ENCODE results near the gene E4F1. TPM values are rescaled to one million over a fixed set of nuclear protein-coding genes. Genes with fewer than 3 reads are reported as not detected.

The E4F1 gene
- total RNA-seq, 1 experiment from 2014 or later, result 34.4 TPM

GRCh38 chr16:2236337-2237101 is 13.1 kb downstream of the E4F1 start, which contains the start of gene DNASE1L2 (continued):
- TF ChIP-seq PREB (CRISPR knock-in tag; IDR thresholded peaks at IDR 0.05; ENCODE audit: borderline replicate concordance) (no peak), ZNF416 (CRISPR knock-in tag; IDR thresholded peaks at IDR 0.05) (no peak), ZNF423 (CRISPR knock-in tag; IDR thresholded peaks at IDR 0.05) (no peak), MAX (CRISPR knock-in tag; IDR thresholded peaks at IDR 0.05) (0 out of 2 replicates have a peak, but pooled peaks have one; percentile 11), ZNF138 (CRISPR knock-in tag; conservative IDR thresholded peaks at IDR 0.05) (no peak), RELA (CRISPR knock-in tag; IDR thresholded peaks at IDR 0.05; ENCODE audit: borderline replicate concordance) (no peak)
- TF ChIP-seq, protein P1, sequence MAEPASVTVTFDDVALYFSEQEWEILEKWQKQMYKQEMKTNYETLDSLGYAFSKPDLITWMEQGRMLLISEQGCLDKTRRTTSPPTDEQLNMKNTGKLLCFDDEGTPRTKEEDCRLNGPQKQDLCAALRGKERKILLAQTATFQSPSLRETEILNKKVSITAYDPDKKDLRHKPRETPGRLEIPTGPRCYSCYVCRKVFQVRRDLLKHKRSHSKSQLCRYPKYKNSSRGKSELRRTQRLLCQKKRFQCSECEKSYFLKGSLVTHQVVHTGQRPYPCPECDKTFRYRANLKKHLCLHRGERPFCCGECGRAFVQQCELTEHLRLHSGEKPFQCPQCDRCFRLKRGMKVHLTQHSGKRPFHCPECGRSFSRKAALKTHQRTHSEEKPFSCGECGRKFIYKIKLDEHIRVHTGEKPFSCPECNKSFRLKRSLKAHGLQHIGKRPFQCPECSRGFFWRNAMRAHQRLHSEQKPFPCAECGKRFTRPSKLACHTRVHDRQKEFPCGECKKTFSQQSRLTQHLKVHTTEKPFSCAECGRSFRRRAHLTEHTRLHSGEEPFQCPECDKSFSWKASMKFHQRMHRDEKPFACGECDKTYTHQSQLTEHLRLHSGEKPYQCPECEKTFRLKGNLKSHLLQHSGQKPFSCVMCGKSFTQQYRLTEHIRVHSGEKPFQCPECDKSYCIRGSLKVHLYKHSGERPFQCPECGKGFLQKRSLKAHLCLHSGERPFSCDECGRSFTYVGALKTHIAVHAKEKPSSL (CRISPR knock-in tag; conservative IDR thresholded peaks at IDR 0.05), result no peak
- TF ChIP-seq, protein P2, sequence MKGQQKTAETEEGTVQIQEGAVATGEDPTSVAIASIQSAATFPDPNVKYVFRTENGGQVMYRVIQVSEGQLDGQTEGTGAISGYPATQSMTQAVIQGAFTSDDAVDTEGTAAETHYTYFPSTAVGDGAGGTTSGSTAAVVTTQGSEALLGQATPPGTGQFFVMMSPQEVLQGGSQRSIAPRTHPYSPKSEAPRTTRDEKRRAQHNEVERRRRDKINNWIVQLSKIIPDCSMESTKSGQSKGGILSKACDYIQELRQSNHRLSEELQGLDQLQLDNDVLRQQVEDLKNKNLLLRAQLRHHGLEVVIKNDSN (CRISPR knock-in tag; IDR thresholded peaks at IDR 0.05), result no peak

- Mint-ChIP-seq H3K36me3 (peaks cover 2% of the 10 kb centered on the region; the same call in 1 of the 2 replicates), H3K9me3 (no peaks in the 10 kb centered on the region), H3K27me3 (ENCODE audit: low read depth) (peaks cover 16% of the 10 kb centered on the region), H3K4me1 (no peaks in the 10 kb centered on the region), H3K4me3 (peak overlapping the region; percentile 55), H3K27ac (no peak overlapping the region)
- ChIA-PET CTCF (interaction anchor here (0.9 to 4.5 kb wide), 6 partner anchors 14 to 264 kb away, joined by 3 to 51 read pairs (median 12); partner anchors contain the start of genes CASKIN1, ECI1 and PGP), POLR2A (interaction anchor here (0.5 to 4.1 kb wide), 5 partner anchors 12 to 41 kb away, joined by 3 to 28 read pairs (median 3); partner anchors contain the start of genes ECI1 and PGP)
- 0 out of 2 replicates have a peak, but pooled peaks have one; percentile 12 for TF ChIP-seq ZNF263 (CRISPR knock-in tag; IDR thresholded peaks at IDR 0.05; ENCODE audit: low read depth)
- TF ChIP-seq KAT7 (CRISPR knock-in tag; IDR thresholded peaks at IDR 0.05; ENCODE audit: borderline replicate concordance), result no peak
- DNase-seq (ENCODE audit: low spot score) (no peak), ATAC-seq (no peak; the same call in 1 of the 2 replicates)
Observed at GRCh38 chr16:2237102-2237482, 13.7 kb downstream of the E4F1 start.

DNA sequence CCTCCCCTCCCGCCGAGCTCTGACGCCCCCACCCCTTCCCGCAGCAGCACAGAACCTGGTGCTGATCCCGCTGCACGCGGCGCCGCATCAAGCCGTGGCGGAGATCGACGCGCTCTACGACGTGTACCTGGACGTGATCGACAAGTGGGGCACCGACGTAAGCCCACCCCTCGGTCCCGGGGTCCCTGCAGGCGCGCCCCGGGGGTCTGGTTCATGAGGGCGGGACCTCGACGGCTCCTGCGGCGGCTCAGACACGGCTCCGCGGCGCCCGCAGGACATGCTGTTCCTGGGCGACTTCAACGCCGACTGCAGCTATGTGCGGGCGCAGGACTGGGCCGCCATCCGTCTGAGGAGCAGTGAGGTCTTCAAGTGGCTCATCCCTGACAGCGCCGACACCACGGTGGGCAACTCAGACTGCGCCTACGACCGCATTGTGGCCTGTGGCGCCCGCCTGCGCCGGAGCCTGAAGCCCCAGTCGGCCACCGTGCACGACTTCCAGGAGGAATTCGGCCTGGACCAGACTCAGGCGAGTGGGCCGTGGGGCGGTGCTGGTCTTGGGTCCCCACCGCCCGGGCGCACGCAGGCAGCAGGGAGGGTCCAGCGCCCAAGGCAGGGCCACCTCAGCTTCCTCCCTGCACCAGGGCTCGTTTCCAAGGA is 14.2 kb downstream of the E4F1 start:
- peaks cover 16% of the 10 kb centered on the region for H3K27me3 Mint-ChIP-seq (ENCODE audit: low read depth)
- H3K36me3 Mint-ChIP-seq, result peaks cover 7% of the 10 kb centered on the region
- H3K27ac Mint-ChIP-seq, result no peak overlapping the region
- peak; percentile 24 for ATAC-seq
- ChIA-PET CTCF (interaction anchor here (1.6 to 4.5 kb wide), 5 partner anchors 14 to 264 kb away, joined by 3 to 51 read pairs (median 17); partner anchors contain the start of genes CASKIN1, ECI1 and PGP), POLR2A (interaction anchor here (0.5 to 4.1 kb wide), 5 partner anchors 14 to 85 kb away, joined by 3 to 28 read pairs (median 3); partner anchors contain the start of genes ECI1 and PGP)
- H3K9me3 Mint-ChIP-seq, result no peaks in the 10 kb centered on the region
- peak overlapping the region; percentile 55 for H3K4me3 Mint-ChIP-seq
- peak; percentile 53 for DNase-seq (ENCODE audit: low spot score)
- no peaks in the 10 kb centered on the region for H3K4me1 Mint-ChIP-seq
- TF ChIP-seq TP53 (CRISPR knock-in tag; IDR thresholded peaks at IDR 0.05) (no peak), ZNF416 (CRISPR knock-in tag; IDR thresholded peaks at IDR 0.05) (peak; percentile 51; the same call in 1 of the 2 replicates), ESRRA (CRISPR knock-in tag; IDR thresholded peaks at IDR 0.05; ENCODE audit: borderline replicate concordance) (no peak), CREM (CRISPR knock-in tag; IDR thresholded peaks at IDR 0.05) (no peak), TCF7 (CRISPR knock-in tag; IDR thresholded peaks at IDR 0.05; ENCODE audit: low read depth) (no peak), MLX (CRISPR knock-in tag; IDR thresholded peaks at IDR 0.05) (no peak), ZNF121 (CRISPR knock-in tag; IDR thresholded peaks at IDR 0.05) (no peak), NR3C1 (CRISPR knock-in tag; conservative IDR thresholded peaks at IDR 0.05; ENCODE audit: low read depth) (no peak; the same call in 1 of the 2 replicates), MAX (CRISPR knock-in tag; IDR thresholded peaks at IDR 0.05) (no peak; the same call in 1 of the 2 replicates), ZNF671 (CRISPR knock-in tag; IDR thresholded peaks at IDR 0.05) (no peak; the same call in 1 of the 2 replicates)
- TF ChIP-seq, protein P2 (CRISPR knock-in tag; IDR thresholded peaks at IDR 0.05), result no peak
- TF ChIP-seq, protein P3, sequence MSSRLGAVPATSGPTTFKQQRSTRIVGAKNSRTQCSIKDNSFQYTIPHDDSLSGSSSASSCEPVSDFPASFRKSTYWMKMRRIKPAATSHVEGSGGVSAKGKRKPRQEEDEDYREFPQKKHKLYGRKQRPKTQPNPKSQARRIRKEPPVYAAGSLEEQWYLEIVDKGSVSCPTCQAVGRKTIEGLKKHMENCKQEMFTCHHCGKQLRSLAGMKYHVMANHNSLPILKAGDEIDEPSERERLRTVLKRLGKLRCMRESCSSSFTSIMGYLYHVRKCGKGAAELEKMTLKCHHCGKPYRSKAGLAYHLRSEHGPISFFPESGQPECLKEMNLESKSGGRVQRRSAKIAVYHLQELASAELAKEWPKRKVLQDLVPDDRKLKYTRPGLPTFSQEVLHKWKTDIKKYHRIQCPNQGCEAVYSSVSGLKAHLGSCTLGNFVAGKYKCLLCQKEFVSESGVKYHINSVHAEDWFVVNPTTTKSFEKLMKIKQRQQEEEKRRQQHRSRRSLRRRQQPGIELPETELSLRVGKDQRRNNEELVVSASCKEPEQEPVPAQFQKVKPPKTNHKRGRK (CRISPR knock-in tag; IDR thresholded peaks at IDR 0.05; ENCODE audit: borderline replicate concordance), result no peak
